Umbilical cord (tissue), 2 donors: Measurements from ENCODE around the gene GIT1. TPM values are rescaled to one million over a fixed set of nuclear protein-coding genes. Genes with fewer than 3 reads are reported as not detected.

Experiments used
- DNase-seq: peaks from one replicate; pipeline ENCODE4 v3.0.0-alpha.2; 2015; ENCODE audit warnings: low spot score
- total RNA-seq: library from RNA; depleted of rRNA; stranded (reverse); fragments of >200 nt; gene quantifications from one replicate; pipeline ENCODE4 v1.2.3, GENCODE V29; 2014; ENCODE audit warnings: low replicate concordance; ENCODE audit not compliant: insufficient read depth

Gene GIT1
- 1.9 TPM for total RNA-seq

GRCh38 chr17:29589524-29590410 is at the start of gene GIT1:
Gene GIT1, minus strand, starts transcription at chr17:29589648. Its CDS starts 270 bp downstream, at chr17:29589378.
- DNase-seq = peak; percentile 89

- no peak for DNase-seq
Observed at GRCh38 chr17:29633886-29634285, 44.4 kb upstream of the GIT1 start.

- DNase-seq = no peak
Observed at GRCh38 chr17:29630630-29631193, 41.3 kb upstream of the GIT1 start.

- no peak for DNase-seq
Observed at GRCh38 chr17:29629839-29630238, 40.4 kb upstream of the GIT1 start.

GRCh38 chr17:29628644-29629043 is 39.2 kb upstream of the GIT1 start:
- DNase-seq = no peak

GRCh38 chr17:29627951-29628350 is 38.5 kb upstream of the GIT1 start:
- DNase-seq = no peak

GRCh38 chr17:29625037-29625750 is 35.7 kb upstream of the GIT1 start:
- no peak for DNase-seq

GRCh38 chr17:29624586-29624985 is 35.1 kb upstream of the GIT1 start:
- no peak for DNase-seq

GRCh38 chr17:29623283-29623647 is 33.8 kb upstream of the GIT1 start:
- DNase-seq = no peak

GRCh38 chr17:29622337-29623282 is 33.2 kb upstream of the GIT1 start, which contains the start of gene CORO6:
Gene CORO6, minus strand, starts transcription at chr17:29622912. Its CDS starts 1,491 bp downstream, at chr17:29621421.
- DNase-seq = peak; percentile 42

- DNase-seq = no peak
Observed at GRCh38 chr17:29621751-29622194, 32.3 kb upstream of the GIT1 start.

- DNase-seq = no peak
Observed at GRCh38 chr17:29620779-29621500, 31.5 kb upstream of the GIT1 start.

- no peak for DNase-seq
Observed at GRCh38 chr17:29620271-29620670, 30.8 kb upstream of the GIT1 start.

GRCh38 chr17:29619251-29619650 is 29.8 kb upstream of the GIT1 start:
- DNase-seq = no peak

GRCh38 chr17:29618272-29619065 is 29.0 kb upstream of the GIT1 start:
- no peak for DNase-seq

GRCh38 chr17:29617481-29618271 is 28.2 kb upstream of the GIT1 start:
- DNase-seq = no peak

- peak; percentile 51 for DNase-seq
Observed at GRCh38 chr17:29617125-29617480, 27.7 kb upstream of the GIT1 start.

GRCh38 chr17:29616300-29617048 is 27.0 kb upstream of the GIT1 start:
- DNase-seq = no peak
